ENCODE data around the gene OSBPL5.
A peak's percentile ranks its signal among the peaks of the same experiment; 100 is the strongest.

Gene OSBPL5

GRCh38 chr11:3056296-3057068, 108.6 kb downstream of the OSBPL5 start:
- Histone ChIP-seq H3K4me1 (ENCODE audit: control insufficient read depth, insufficient read depth, low read length) (peaks cover 1% of the 10 kb centered on the region), H3K27me3 (ENCODE audit: control insufficient read depth, insufficient read depth, low read length) (no peaks in the 10 kb centered on the region), H3K27ac (ENCODE audit: low read length) (no peak overlapping the region), H3K9me3 (ENCODE audit: control insufficient read depth, insufficient read depth, low read length) (no peaks in the 10 kb centered on the region), H3K4me3 (ENCODE audit: low read length) (peak overlapping the region; percentile 85), H3K36me3 (ENCODE audit: control insufficient read depth, insufficient read depth, low read length) (no peaks in the 10 kb centered on the region)
- WGBS (ENCODE audit: insufficient coverage, insufficient read length) = no CpG with 5 or more reads among the region's 29 CpGs
- no peak for DNase-seq (ENCODE audit: low read depth, low spot score)

- H3K27ac ChIP-seq (ENCODE audit: low read length) = no peak overlapping the region
These were observed 109.2 kb downstream of the OSBPL5 start for GRCh38 chr11:3055891-3056290.

DNA sequence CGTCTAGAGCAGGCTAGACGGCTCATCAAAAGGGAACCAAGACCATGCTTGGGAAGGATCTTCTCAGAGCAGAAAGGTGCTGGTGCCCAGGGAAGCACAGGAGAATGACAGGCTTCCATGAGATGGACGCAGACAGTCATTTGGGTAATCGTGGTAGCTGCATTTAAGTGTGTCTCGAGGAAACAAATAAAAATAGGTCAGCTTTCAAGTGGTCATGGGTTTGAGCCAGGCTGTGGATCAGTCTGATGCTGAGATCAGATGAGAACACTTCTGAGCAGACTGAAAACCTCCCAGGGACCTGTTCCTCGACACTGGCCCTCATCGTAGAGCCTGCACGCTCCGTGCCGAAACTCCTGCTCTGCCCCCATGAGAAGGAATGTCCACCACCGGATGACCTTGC, 112.5 kb downstream of the OSBPL5 start:
- Histone ChIP-seq H3K4me3 (ENCODE audit: low read length) (no peak overlapping the region), H3K27me3 (ENCODE audit: control insufficient read depth, insufficient read depth, low read length) (no peaks in the 10 kb centered on the region), H3K9me3 (ENCODE audit: control insufficient read depth, insufficient read depth, low read length) (no peaks in the 10 kb centered on the region), H3K4me1 (ENCODE audit: control insufficient read depth, insufficient read depth, low read length) (peaks cover 1% of the 10 kb centered on the region), H3K27ac (ENCODE audit: low read length) (no peak overlapping the region), H3K36me3 (ENCODE audit: control insufficient read depth, insufficient read depth, low read length) (no peaks in the 10 kb centered on the region; the same call in 1 of the 2 replicates)
- no peak for DNase-seq (ENCODE audit: low read depth, low spot score)
- WGBS (ENCODE audit: insufficient coverage, insufficient read length) = no CpG with 5 or more reads among the region's 11 CpGs

More at GRCh38 chr11:3055891-3056290, 109.2 kb downstream of the OSBPL5 start:
- H3K27me3 ChIP-seq (ENCODE audit: control insufficient read depth, insufficient read depth, low read length) = no peaks in the 10 kb centered on the region
- no peaks in the 10 kb centered on the region for H3K36me3 ChIP-seq (ENCODE audit: control insufficient read depth, insufficient read depth, low read length)
- no CpG with 5 or more reads among the region's 8 CpGs for WGBS (ENCODE audit: insufficient coverage, insufficient read length)
- H3K9me3 ChIP-seq (ENCODE audit: control insufficient read depth, insufficient read depth, low read length) = no peaks in the 10 kb centered on the region
- DNase-seq (ENCODE audit: low read depth, low spot score) = no peak
- peaks cover 1% of the 10 kb centered on the region for H3K4me1 ChIP-seq (ENCODE audit: control insufficient read depth, insufficient read depth, low read length)
- no peak overlapping the region for H3K4me3 ChIP-seq (ENCODE audit: low read length)

- Histone ChIP-seq H3K27me3 (ENCODE audit: control insufficient read depth, insufficient read depth, low read length) (no peaks in the 10 kb centered on the region), H3K27ac (ENCODE audit: low read length) (no peak overlapping the region), H3K4me3 (ENCODE audit: low read length) (no peak overlapping the region), H3K9me3 (ENCODE audit: control insufficient read depth, insufficient read depth, low read length) (no peaks in the 10 kb centered on the region), H3K36me3 (ENCODE audit: control insufficient read depth, insufficient read depth, low read length) (no peaks in the 10 kb centered on the region; the same call in 1 of the 2 replicates), H3K4me1 (ENCODE audit: control insufficient read depth, insufficient read depth, low read length) (peaks cover 1% of the 10 kb centered on the region)
- no peak for DNase-seq (ENCODE audit: low read depth, low spot score)
- no CpG with 5 or more reads among the region's 14 CpGs for WGBS (ENCODE audit: insufficient coverage, insufficient read length)
These were observed 113.0 kb downstream of the OSBPL5 start for GRCh38 chr11:3052109-3052479.

- WGBS (ENCODE audit: insufficient coverage, insufficient read length) = no CpG with 5 or more reads among the region's 13 CpGs
- Histone ChIP-seq H3K4me3 (ENCODE audit: low read length) (no peak overlapping the region), H3K27ac (ENCODE audit: low read length) (no peak overlapping the region), H3K36me3 (ENCODE audit: control insufficient read depth, insufficient read depth, low read length) (no peaks in the 10 kb centered on the region; the same call in 1 of the 2 replicates), H3K27me3 (ENCODE audit: control insufficient read depth, insufficient read depth, low read length) (no peaks in the 10 kb centered on the region), H3K9me3 (ENCODE audit: control insufficient read depth, insufficient read depth, low read length) (no peaks in the 10 kb centered on the region), H3K4me1 (ENCODE audit: control insufficient read depth, insufficient read depth, low read length) (peaks cover 1% of the 10 kb centered on the region)
- DNase-seq (ENCODE audit: low read depth, low spot score) = no peak
These were observed 113.7 kb downstream of the OSBPL5 start for GRCh38 chr11:3051196-3052108.

DNA sequence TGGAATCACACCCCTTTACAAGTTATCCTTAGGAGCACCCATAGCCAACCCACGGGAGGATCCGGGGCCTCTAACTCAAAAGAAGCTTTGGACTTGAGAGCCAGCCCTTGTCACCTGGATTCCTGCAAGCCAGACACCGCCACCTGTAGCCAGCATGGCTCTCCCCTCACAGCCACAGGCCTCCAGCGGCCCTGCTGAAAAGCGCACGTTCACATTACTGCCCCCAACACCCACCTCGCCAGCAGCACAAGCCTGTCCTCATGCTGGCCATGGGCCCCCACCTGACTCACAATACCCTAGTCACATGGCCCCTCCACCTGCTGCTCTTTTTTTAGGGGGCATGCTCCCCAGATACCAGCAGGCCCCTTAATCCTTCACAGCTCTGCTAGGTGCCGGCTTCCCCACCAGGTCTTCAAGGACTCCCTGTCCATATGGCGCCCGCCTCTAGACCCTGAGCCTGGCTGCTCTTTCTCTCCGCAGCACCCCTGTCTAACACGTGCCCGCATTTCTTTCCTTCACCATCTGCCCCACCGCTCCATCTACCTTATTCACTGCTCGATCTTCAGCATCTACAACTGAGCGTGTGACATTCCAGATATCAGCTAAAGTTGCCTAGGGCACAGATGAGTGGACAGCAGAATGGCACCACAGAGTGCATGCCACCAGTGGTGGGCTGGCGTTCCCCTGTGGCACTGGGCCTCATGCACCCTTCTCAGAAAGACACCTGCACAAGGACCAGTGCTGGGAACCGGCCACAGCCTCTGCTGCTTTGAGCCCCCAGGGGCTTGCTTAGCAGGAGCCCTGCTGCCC, 114.5 kb downstream of the OSBPL5 start:
- Histone ChIP-seq H3K27ac (ENCODE audit: low read length) (no peak overlapping the region), H3K27me3 (ENCODE audit: control insufficient read depth, insufficient read depth, low read length) (no peaks in the 10 kb centered on the region), H3K4me3 (ENCODE audit: low read length) (no peak overlapping the region), H3K9me3 (ENCODE audit: control insufficient read depth, insufficient read depth, low read length) (no peaks in the 10 kb centered on the region), H3K36me3 (ENCODE audit: control insufficient read depth, insufficient read depth, low read length) (no peaks in the 10 kb centered on the region; the same call in 1 of the 2 replicates), H3K4me1 (ENCODE audit: control insufficient read depth, insufficient read depth, low read length) (no peaks in the 10 kb centered on the region; the same call in 1 of the 2 replicates)
- DNase-seq (ENCODE audit: low read depth, low spot score) = no peak
- WGBS (ENCODE audit: insufficient coverage, insufficient read length) = no CpG with 5 or more reads among the region's 18 CpGs

DNA sequence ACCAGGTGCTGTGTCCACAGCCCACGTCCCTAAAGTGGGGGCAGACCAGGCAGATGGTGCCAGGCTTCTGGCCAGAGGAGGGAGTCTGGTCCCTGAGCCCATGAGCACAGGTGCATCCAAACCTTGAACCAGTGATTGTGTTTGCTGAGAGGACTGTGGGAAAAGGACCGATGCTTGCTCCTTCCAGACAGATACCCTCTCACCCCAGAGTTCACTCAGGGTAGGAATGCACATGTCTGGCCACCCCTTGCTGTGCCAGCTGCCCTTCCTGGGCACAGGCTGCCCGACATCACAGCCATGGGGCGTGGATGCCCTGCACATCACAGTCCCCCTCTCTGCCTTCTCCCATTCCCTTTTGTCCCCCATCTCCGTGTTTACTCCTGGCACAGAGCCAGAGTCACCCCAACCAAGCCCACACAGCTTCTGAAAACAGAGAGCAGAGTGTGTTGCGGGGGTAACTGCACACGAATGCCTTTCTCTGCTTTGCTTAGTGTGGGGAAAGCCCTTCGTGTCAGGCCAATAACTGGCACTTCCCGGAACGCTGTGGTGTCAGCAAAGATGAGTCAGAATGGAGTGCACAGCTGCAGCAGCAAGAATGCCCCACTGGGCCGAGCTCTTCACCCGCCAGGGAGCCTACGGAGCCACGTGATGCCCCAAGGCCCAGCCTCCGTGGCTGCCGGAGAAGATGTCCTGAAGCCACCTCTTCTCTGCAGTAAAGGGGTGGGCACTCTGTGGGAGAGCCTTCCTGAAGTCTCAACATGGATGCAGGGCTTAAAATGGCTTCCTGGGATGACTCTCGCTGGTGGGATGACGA, 115.5 kb downstream of the OSBPL5 start:
- Histone ChIP-seq H3K27me3 (ENCODE audit: control insufficient read depth, insufficient read depth, low read length) (no peaks in the 10 kb centered on the region), H3K4me3 (ENCODE audit: low read length) (no peak overlapping the region), H3K4me1 (ENCODE audit: control insufficient read depth, insufficient read depth, low read length) (no peaks in the 10 kb centered on the region; the same call in 1 of the 2 replicates), H3K9me3 (ENCODE audit: control insufficient read depth, insufficient read depth, low read length) (no peaks in the 10 kb centered on the region), H3K27ac (ENCODE audit: low read length) (no peak overlapping the region), H3K36me3 (ENCODE audit: control insufficient read depth, insufficient read depth, low read length) (peaks cover 2% of the 10 kb centered on the region; the same call in 1 of the 2 replicates)
- WGBS (ENCODE audit: insufficient coverage, insufficient read length) = no CpG with 5 or more reads among the region's 18 CpGs
- no peak for DNase-seq (ENCODE audit: low read depth, low spot score)

- H3K27ac ChIP-seq (ENCODE audit: low read length) = no peak overlapping the region
- no peaks in the 10 kb centered on the region for H3K9me3 ChIP-seq (ENCODE audit: control insufficient read depth, insufficient read depth, low read length)
- no CpG with 5 or more reads among the region's 16 CpGs for WGBS (ENCODE audit: insufficient coverage, insufficient read length)
- no peaks in the 10 kb centered on the region; the same call in 1 of the 2 replicates for H3K4me1 ChIP-seq (ENCODE audit: control insufficient read depth, insufficient read depth, low read length)
- DNase-seq (ENCODE audit: low read depth, low spot score) = no peak
- no peaks in the 10 kb centered on the region for H3K27me3 ChIP-seq (ENCODE audit: control insufficient read depth, insufficient read depth, low read length)
- no peak overlapping the region for H3K4me3 ChIP-seq (ENCODE audit: low read length)
- peaks cover 2% of the 10 kb centered on the region; the same call in 1 of the 2 replicates for H3K36me3 ChIP-seq (ENCODE audit: control insufficient read depth, insufficient read depth, low read length)
These were observed 117.5 kb downstream of the OSBPL5 start for GRCh38 chr11:3047637-3048036.

- no CpG with 5 or more reads among the region's 8 CpGs for WGBS (ENCODE audit: insufficient coverage, insufficient read length)
- Histone ChIP-seq H3K36me3 (ENCODE audit: control insufficient read depth, insufficient read depth, low read length) (peaks cover 7% of the 10 kb centered on the region), H3K9me3 (ENCODE audit: control insufficient read depth, insufficient read depth, low read length) (no peaks in the 10 kb centered on the region), H3K27me3 (ENCODE audit: control insufficient read depth, insufficient read depth, low read length) (no peaks in the 10 kb centered on the region), H3K27ac (ENCODE audit: low read length) (no peak overlapping the region), H3K4me3 (ENCODE audit: low read length) (no peak overlapping the region), H3K4me1 (ENCODE audit: control insufficient read depth, insufficient read depth, low read length) (no peaks in the 10 kb centered on the region; the same call in 1 of the 2 replicates)
- no peak for DNase-seq (ENCODE audit: low read depth, low spot score)
These were observed 118.5 kb downstream of the OSBPL5 start for GRCh38 chr11:3046641-3047040.
